HG03354 (cell line): ENCODE data around the gene CD27.
A peak's percentile ranks its signal among the peaks of the same experiment; 100 is the strongest.

ENCODE experiments used
- ATAC-seq: cut with Tn5 transposase; IDR thresholded peaks from one replicate; pipeline ENCODE4 v1.9.1; 2021; ENCODE audit warnings: mild to moderate bottlenecking; ENCODE audit not compliant: unreplicated experiment, poor library complexity, severe bottlenecking

CD27 gene

DNA sequence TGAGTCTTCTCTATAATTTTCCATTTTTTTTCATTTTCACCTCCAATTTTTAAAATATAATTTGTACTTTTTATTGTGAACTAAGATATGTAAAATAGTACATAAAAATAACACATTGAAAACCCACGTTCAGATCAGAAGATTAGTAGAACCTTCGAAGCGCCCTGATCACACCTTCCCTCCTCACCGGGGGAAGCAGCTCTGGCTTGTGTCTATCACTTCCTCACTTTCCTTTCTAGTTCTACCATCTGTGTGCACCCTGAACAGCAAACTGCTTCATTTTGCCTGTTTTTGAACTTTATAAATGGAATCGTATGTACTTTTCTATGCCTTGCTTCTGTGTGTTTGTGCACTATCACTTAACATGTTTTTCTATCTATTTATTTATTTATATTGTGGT, 11.8 kb upstream of the CD27 start:
- ATAC-seq: peak; percentile 44

- ATAC-seq: no peak
These were observed 10.3 kb upstream of the CD27 start for GRCh38 chr12:6434205-6435140.

DNA sequence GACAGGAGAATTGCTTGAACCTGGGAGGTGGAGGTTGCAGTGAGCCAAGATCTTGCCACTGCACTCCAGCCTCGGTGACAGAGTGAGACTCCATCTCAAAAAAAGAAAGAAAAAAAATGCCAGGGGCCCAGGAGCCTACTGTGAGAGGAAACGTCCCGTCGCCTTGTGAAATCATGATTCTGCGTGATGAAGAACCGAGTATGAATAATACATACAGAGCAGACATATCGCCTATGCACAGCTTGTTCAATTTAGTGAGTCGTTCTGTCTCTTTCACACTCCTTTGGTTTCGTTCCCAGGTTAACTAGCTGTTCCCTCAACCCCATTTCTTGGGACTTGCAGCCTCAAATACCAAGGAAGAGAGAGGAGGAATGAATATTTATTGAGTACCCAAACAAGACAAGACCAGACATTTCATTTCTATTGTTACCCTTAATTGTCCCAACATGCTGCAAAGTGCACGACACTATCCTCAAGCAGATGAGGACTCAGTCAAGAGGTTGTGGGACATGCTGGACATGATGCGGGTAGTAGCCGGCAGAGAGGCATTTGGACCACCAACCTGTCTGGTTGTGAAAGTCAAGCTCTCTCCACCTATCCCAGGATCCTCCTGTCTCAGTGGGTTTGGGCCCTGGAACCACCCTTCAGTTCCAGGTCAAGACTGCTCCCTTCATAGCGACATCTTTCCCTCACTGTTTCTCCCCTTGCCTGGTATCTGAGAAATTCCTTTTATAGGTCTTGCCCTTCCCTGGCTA, 8.6 kb upstream of the CD27 start:
- ATAC-seq: no peak

DNA sequence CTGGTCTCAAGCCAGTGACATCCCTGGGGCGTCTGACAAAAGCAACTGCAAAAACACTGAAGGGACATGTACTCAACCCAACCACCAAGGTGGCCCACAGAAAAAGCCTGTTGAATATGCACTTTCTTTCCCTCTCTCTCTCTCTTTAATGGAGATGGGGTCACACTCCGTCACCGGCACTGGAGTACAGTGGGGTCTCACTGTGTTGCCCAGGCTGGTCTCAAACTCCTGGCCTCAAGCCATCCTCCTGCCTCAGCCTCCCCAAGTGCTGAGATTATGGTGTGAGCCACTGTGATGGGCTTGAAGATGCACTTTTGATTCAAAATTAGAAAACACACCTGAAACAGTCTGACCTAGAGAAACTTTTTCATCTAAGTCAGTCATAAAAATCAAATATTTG, 7.2 kb upstream of the CD27 start:
- no peak for ATAC-seq

DNA sequence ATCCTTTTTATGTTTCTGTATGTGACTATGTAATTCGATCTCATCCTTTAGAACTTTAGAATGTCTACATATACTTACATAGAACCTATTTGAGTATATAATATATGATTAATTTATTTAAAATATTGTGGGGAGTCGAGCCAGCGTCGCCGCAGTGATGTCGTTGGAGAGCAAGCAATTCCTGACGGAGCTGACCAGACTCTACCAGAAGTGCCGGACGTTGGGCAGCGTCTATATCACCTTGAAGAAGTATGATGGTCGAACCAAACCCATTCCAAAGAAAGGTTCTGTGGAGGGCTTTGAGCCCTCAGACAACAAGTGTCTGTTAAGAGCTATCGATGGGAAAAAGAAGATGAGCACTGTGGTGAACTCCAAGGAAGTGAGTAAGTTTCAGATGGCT, 6.4 kb upstream of the CD27 start:
- no peak for ATAC-seq

DNA sequence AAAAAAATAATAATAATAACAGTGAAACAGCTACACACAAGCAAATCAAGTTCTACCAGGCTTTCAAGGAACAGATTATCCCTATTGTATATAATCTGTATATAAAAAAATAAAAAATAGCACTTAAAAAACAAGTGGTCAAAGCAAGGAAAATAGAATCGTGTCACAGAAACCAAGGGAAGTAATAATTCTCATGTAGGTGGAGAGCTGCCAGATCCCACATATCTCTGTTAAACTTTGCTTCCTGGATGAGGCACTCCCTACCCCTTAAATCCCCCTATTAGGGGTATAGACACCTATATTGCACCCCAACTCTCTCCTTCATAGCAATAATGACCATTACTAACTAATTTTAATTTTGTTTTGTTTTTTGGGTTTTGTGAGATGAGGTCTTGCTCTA, 4.4 kb upstream of the CD27 start:
- no peak for ATAC-seq

- no peak for ATAC-seq
These were observed 1.9 kb upstream of the CD27 start for GRCh38 chr12:6442836-6443235.

- ATAC-seq: peak; percentile 43
These were observed 1.3 kb upstream of the CD27 start for GRCh38 chr12:6443361-6443983.

GRCh38 chr12:6444031-6444430, 724 bp upstream of the CD27 start:
- ATAC-seq: no peak

GRCh38 chr12:6450091-6450868, 5.5 kb downstream of the CD27 start:
- no peak for ATAC-seq

DNA sequence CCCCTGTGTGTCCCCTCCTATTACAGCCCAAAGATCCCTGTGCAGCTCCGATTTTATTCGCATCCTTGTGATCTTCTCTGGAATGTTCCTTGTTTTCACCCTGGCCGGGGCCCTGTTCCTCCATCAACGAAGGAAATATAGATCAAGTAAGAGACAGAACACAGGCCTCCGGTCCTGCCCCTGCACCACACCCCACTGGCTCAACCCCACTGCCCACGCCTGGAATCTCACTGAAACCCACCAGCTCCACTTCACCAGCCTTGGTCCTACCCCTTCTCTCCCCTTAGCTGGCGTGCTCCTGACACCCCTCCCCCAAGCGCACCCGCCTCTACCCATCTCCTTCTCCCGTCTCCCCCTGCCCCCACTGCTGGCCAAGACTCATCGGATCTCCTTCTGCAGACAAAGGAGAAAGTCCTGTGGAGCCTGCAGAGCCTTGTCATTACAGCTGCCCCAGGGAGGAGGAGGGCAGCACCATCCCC, 6.2 kb downstream of the CD27 start:
- no peak for ATAC-seq

- peak; percentile 85 for ATAC-seq
These were observed 6.8 kb downstream of the CD27 start, which contains the start of gene TAPBPL for GRCh38 chr12:6451348-6452244. TAPBPL (plus strand) TSS chr12:6452042; CDS start chr12:6452249, 207 bp downstream.

DNA sequence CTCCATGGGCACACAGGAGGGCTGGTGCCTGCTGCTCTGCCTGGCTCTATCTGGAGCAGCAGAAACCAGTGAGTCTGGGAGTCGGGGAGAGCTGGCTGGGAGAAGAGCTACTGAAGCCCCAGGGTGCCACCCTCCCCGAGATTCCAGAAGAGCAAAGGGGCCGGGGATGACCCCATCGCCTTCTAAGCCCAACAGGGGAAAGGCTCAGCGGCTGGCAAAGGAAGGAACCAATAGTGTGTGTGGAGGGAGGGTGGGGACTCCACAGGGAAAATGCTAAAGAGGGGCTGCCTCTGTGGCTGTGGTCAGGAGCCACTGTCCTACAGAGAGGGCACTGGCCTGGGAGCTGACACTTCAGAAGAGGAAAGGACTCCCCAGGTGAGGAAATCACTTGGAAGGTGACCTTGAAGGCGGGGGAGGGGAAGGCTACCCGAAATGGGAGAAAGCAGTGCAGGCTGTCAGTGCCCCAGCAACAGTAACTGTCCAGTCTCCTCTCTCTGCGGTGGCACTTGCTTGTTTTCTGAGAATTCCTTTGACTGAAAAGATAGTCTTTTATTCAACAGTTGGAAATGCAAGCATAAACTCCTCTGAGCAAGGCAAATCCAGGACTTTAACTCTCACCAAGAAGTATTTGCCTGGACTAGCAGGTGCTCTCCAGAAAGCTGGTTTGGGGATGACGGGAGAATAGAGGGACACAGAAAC, 7.6 kb downstream of the CD27 start:
- no peak for ATAC-seq

GRCh38 chr12:6452944-6453630, 8.3 kb downstream of the CD27 start:
- ATAC-seq: no peak

DNA sequence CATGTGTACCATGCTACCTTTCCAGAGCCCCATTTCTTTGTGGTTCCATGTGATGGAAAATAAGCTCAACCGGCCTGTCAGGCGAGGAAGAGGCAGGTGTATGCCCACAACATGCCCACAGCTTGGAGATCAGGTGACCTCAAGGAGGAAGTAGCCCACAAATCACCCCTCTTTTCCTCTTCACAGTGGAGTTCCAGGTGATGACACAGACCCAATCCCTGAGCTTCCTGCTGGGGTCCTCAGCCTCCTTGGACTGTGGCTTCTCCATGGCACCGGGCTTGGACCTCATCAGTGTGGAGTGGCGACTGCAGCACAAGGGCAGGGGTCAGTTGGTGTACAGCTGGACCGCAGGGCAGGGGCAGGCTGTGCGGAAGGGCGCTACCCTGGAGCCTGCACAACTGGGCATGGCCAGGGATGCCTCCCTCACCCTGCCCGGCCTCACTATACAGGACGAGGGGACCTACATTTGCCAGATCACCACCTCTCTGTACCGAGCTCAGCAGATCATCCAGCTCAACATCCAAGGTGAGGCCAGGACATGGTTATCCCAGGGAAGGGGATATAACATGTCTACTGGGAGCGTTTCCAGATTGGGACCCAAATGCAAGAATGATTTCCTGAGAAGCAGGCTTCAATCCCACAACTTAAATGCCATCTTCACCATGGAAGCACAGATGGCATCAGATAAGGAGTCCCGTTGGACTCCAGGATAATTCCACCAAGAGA, 12.6 kb downstream of the CD27 start:
- no peak for ATAC-seq

GRCh38 chr12:6458281-6459003, 13.7 kb downstream of the CD27 start:
- ATAC-seq: no peak
